Kidney (tissue), 14 donors: ENCODE results near the gene ISCA2. TPM values are rescaled to one million over a fixed set of nuclear protein-coding genes. Genes with fewer than 3 reads are reported as not detected.

Experiments
- DNase-seq, 5 donors: peaks; one replicate each; pipeline ENCODE4 v3.0.0-alpha.2; 2013 to 2020
- FAIRE-seq: peaks from 2 replicates; lab custom pipeline; 2012; peaks lifted over from hg19 to GRCh38; lab: Jason Lieb, UNC
- H3K27ac ChIP-seq, 2 donors: one replicate each; pipeline ENCODE4 v1.7.0; 2013; ENCODE audit warnings: low read depth in 2 of 2, low read length in 2 of 2, inconsistent platforms in 1 of 2
- H3K27me3 ChIP-seq: one replicate; pipeline ENCODE4 v1.7.1; 2013; ENCODE audit warnings: low read length, inconsistent platforms; ENCODE audit not compliant: control insufficient read depth, insufficient read depth
- H3K36me3 ChIP-seq, 3 donors: one replicate each; pipeline versions ENCODE4 v1.7.0 to v1.7.1; 2013; ENCODE audit warnings: low read length in 3 of 3, control low read depth in 1 of 3, inconsistent platforms in 1 of 3; ENCODE audit not compliant: insufficient read depth in 3 of 3, control insufficient read depth in 2 of 3
- H3K4me1 ChIP-seq, 3 donors: one replicate each; pipeline versions ENCODE4 v1.7.0 to v1.7.1; 2013; ENCODE audit warnings: low read length in 3 of 3, inconsistent platforms in 1 of 3, low read depth in 1 of 3; ENCODE audit not compliant: control insufficient read depth in 2 of 3, insufficient read depth in 2 of 3
- H3K4me3 ChIP-seq, 3 donors: one replicate each; pipeline versions ENCODE4 v1.7.0 to v1.8.1; 2013; ENCODE audit warnings: low read length in 3 of 3, control low read depth in 1 of 3, inconsistent platforms in 1 of 3
- H3K9ac ChIP-seq, 3 donors: one replicate each; pipeline versions ENCODE4 v1.7.0 to v1.7.1; 2013; ENCODE audit warnings: low read length in 3 of 3, control low read depth in 1 of 3, inconsistent platforms in 1 of 3
- H3K9me3 ChIP-seq, 3 donors: one replicate each; pipeline versions ENCODE4 v1.7.0 to v1.7.1; 2013; ENCODE audit warnings: low read length in 3 of 3, control low read depth in 1 of 3, inconsistent platforms in 1 of 3; ENCODE audit not compliant: control insufficient read depth in 2 of 3, insufficient read depth in 1 of 3
- intact Hi-C: fragments of 100-400 bp; cut with DNase I; formaldehyde crosslinking; loops from one replicate; pipeline ENCODE4 v1.11.1; 2022
- polyA plus RNA-seq: library from polyadenylated mRNA; stranded (reverse); fragments of 350-450 nt; fragmentation: Illumina TruSeq; extraction: RNeasy Lipid Tissue Mini Kit (QIAGEN cat#74804); gene quantifications from one replicate; pipeline ENCODE4 v1.2.3, GENCODE V29; 2014; ENCODE audit warnings: low read depth, low replicate concordance; ENCODE audit not compliant: insufficient read depth
- total RNA-seq: library from RNA; stranded (reverse); fragmentation: NEBNext Ultra II Directional; extraction: Animal tissue kit (Norgen Biotek cat#: 25700); gene quantifications from one replicate; pipeline ENCODE4 v1.2.1, GENCODE V29; 2021
- TF ChIP-seq, protein P1 (sequence below): IDR thresholded peaks from 3 replicates; pipeline ENCODE4 v1.5.1; 2012; ENCODE audit warnings: mild to moderate bottlenecking, moderate library complexity, borderline replicate concordance; ENCODE audit not compliant: insufficient read depth; ENCODE audit errors: extremely low read depth
- donor health status: control.
- donor health status: control.
- donor health status: control.
- donor health status: control.
- donor health status: control.
- donor health status: DM: yes; HTN: yes; CAD: no.
- donor health status: Normal renal cell carcinoma (clear cell type).

The ISCA2 gene
- total and polyA plus RNA-seq, 2 donors from 2014 or later, result 27.1 to 60.1 TPM

DNA sequence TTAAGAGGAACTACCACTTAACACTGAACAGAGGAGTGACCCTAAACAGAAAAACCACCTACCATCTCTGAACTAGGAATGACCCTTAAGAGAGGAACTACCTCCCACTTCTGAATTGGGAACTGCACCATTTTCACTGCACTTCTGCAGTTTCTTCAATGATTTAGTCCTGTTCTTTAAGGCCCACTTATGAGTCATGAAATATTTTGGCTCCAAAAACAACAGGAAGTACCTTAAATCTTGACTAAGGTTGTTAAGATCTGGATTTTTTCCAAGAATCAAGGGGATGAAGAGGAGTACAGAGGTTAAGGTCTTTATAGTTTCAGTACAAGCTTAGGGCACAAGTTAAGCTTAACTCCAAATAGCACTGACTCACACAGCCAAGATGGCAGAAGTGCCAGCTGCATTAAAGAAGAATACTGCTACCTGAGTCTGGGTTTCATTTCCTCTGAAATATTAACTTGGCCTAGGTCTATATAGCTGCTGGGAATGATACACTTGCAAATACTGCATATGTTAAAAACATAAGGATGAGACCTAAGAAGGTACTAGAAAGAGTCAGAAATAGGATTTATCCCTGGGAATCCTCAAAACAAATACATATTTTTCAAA lies 4.7 kb upstream of the ISCA2 start:
- no peaks in the 10 kb centered on the region for H3K27me3 ChIP-seq
- peaks cover 2 to 7% (median 6%) of the 10 kb centered on the region in 3 donors for H3K4me1 ChIP-seq
- H3K4me3 ChIP-seq, result no peak overlapping the region
- FAIRE-seq, result no peak
- no peaks in the 10 kb centered on the region for H3K9me3 ChIP-seq
- DNase-seq, result peak in 2 of 5 donors; percentile 36 to 47
- H3K36me3 ChIP-seq, result peaks cover 0 to 8% (median 5%) of the 10 kb centered on the region in 3 donors
- intact Hi-C loops, result no loop called here
- H3K27ac ChIP-seq, result no peak overlapping the region
- no peak overlapping the region for H3K9ac ChIP-seq
- TF ChIP-seq, protein P1, sequence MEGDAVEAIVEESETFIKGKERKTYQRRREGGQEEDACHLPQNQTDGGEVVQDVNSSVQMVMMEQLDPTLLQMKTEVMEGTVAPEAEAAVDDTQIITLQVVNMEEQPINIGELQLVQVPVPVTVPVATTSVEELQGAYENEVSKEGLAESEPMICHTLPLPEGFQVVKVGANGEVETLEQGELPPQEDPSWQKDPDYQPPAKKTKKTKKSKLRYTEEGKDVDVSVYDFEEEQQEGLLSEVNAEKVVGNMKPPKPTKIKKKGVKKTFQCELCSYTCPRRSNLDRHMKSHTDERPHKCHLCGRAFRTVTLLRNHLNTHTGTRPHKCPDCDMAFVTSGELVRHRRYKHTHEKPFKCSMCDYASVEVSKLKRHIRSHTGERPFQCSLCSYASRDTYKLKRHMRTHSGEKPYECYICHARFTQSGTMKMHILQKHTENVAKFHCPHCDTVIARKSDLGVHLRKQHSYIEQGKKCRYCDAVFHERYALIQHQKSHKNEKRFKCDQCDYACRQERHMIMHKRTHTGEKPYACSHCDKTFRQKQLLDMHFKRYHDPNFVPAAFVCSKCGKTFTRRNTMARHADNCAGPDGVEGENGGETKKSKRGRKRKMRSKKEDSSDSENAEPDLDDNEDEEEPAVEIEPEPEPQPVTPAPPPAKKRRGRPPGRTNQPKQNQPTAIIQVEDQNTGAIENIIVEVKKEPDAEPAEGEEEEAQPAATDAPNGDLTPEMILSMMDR, result no peak

DNA sequence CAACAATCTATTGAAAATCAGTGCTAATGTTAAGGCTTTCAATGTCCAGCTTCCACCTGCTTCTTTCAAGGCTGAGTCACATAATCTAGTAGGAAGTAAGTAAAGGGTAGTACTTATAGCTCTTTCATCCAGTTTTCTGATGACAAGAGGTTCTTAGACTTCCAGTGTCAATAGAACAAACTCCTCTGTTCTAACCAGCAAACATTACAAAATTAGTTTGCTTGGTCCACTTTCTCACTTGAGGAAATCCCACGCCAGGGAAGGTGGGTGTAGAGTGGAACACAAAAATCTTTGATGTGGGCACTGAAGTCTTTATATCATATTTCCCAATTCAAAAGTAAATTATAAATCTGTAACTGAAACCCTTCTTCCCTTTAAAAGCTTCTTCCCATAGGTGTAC lies 3.1 kb upstream of the ISCA2 start:
- intact Hi-C loops, result no loop called here

GRCh38 chr14:74491956-74492775 lies 1.4 kb upstream of the ISCA2 start:
- no peaks in the 10 kb centered on the region for H3K36me3 ChIP-seq
- intact Hi-C loops, result no loop called here
- peak overlapping the region; percentile 60 to 93 (median 65) for H3K9ac ChIP-seq
- H3K9me3 ChIP-seq, result no peaks in the 10 kb centered on the region
- no peaks in the 10 kb centered on the region for H3K27me3 ChIP-seq
- TF ChIP-seq, protein P1, result peak; percentile 20
- peak in 3 of 5 donors; percentile 46 to 59 (median 54) for DNase-seq
- peak overlapping the region; percentile 96 to 97 for H3K27ac ChIP-seq
- peak overlapping the region; percentile 65 to 96 (median 78) for H3K4me3 ChIP-seq
- peaks cover 2 to 11% (median 6%) of the 10 kb centered on the region in 3 donors for H3K4me1 ChIP-seq
- no peak for FAIRE-seq

More for the DNA sequence above, 3.1 kb upstream of the ISCA2 start:
- peaks cover 0 to 4% (median 0%) of the 10 kb centered on the region in 3 donors for H3K36me3 ChIP-seq
- no peaks in the 10 kb centered on the region for H3K9me3 ChIP-seq
- H3K4me3 ChIP-seq, result no peak overlapping the region
- DNase-seq (no peak), FAIRE-seq (no peak)
- H3K9ac ChIP-seq, result no peak overlapping the region
- TF ChIP-seq, protein P1, result no peak
- H3K27ac ChIP-seq, result no peak overlapping the region
- no peaks in the 10 kb centered on the region for H3K27me3 ChIP-seq
- peaks cover 2 to 11% (median 6%) of the 10 kb centered on the region in 3 donors for H3K4me1 ChIP-seq
